CD4-positive, alpha-beta memory T cell (primary cell): Measurements from ENCODE around the gene TTYH2. TPM values are rescaled to one million over a fixed set of nuclear protein-coding genes. Genes with fewer than 3 reads are reported as not detected.

Experiments
- CTCF ChIA-PET: fragments of 350-600 bp; sonication (Branson Sonifier 250); formaldehyde crosslinking; loops from one replicate; lab custom pipeline; 2021; ENCODE audit warnings: inconsistent platforms; ENCODE audit not compliant: partially characterized antibody; lab: Charles Lee
- POLR2A ChIA-PET: fragments of 350-600 bp; sonication (Branson Sonifier 250); formaldehyde crosslinking; loops from one replicate; lab custom pipeline; 2021; ENCODE audit not compliant: partially characterized antibody; lab: Charles Lee
- DNase-seq, 5 donors: peaks; one replicate each; pipeline versions ENCODE4 v3.0.0 to v3.0.0-alpha.2; 2020 to 2022; ENCODE audit warnings: mixed read lengths in 1 of 5
- H3K27ac ChIP-seq: one replicate; pipeline ENCODE4 v1.7.0; 2013; ENCODE audit warnings: low read depth, low read length
- H3K27me3 ChIP-seq: 2 replicates; pipeline ENCODE4 v1.7.0; 2013; ENCODE audit warnings: mild to moderate bottlenecking, low read length, moderate library complexity; ENCODE audit not compliant: insufficient read depth
- H3K36me3 ChIP-seq: 2 replicates; pipeline ENCODE4 v1.7.0; 2013; ENCODE audit warnings: mild to moderate bottlenecking, low read length, moderate library complexity; ENCODE audit not compliant: insufficient read depth
- H3K4me1 ChIP-seq: 2 replicates; pipeline ENCODE4 v1.7.0; 2013; ENCODE audit warnings: mild to moderate bottlenecking, low read length, moderate library complexity; ENCODE audit not compliant: insufficient read depth
- H3K4me3 ChIP-seq, 2 donors: one replicate each; pipeline ENCODE4 v1.7.0; 2013; ENCODE audit warnings: low read length in 2 of 2, mild to moderate bottlenecking in 1 of 2
- H3K9me3 ChIP-seq, 2 donors: one replicate each; pipeline ENCODE4 v1.7.0; 2013; ENCODE audit warnings: low read length in 2 of 2, control low read depth in 1 of 2; ENCODE audit not compliant: control insufficient read depth in 1 of 2
- H3K27ac Mint-ChIP-seq, 7 donors: one replicate each; pipeline ENCODE4 v1.8.0; 2020 to 2021; ENCODE audit warnings: mixed read lengths in 7 of 7, mild to moderate bottlenecking in 6 of 7, inconsistent platforms in 3 of 7, moderate library complexity in 3 of 7
- H3K27me3 Mint-ChIP-seq, 2 donors: one replicate each; pipeline ENCODE4 v1.8.0; 2020 to 2021; ENCODE audit warnings: mixed read lengths in 2 of 2
- H3K36me3 Mint-ChIP-seq, 2 donors: one replicate each; pipeline ENCODE4 v1.8.0; 2020 to 2021; ENCODE audit warnings: mixed read lengths in 2 of 2, inconsistent platforms in 1 of 2, mild to moderate bottlenecking in 1 of 2
- H3K4me1 Mint-ChIP-seq, 4 donors: one replicate each; pipeline ENCODE4 v1.8.0; 2020 to 2021; ENCODE audit warnings: mixed read lengths in 4 of 4, mild to moderate bottlenecking in 1 of 4
- H3K4me3 Mint-ChIP-seq, 8 donors: one replicate each; pipeline ENCODE4 v1.8.0; 2020 to 2021; ENCODE audit warnings: mixed read lengths in 8 of 8, mild to moderate bottlenecking in 7 of 8, moderate library complexity in 6 of 8, inconsistent platforms in 3 of 8
- H3K9me3 Mint-ChIP-seq, 8 donors: one replicate each; pipeline ENCODE4 v1.8.0; 2020 to 2021; ENCODE audit warnings: mixed read lengths in 8 of 8, mild to moderate bottlenecking in 5 of 8, inconsistent platforms in 3 of 8, moderate library complexity in 1 of 8
- intact Hi-C: fragments of 100-400 bp; cut with micrococcal nuclease; formaldehyde crosslinking; loops from one replicate; pipeline ENCODE4 v1.15.1; 2023
- polyA plus RNA-seq, 2 donors: library from polyadenylated mRNA; unstranded; fragments of 300-500 nt; fragmentation: Illumina TruSeq; gene quantifications; one replicate each; pipeline ENCODE4 v1.2.3, GENCODE V29; 2021
- total RNA-seq, 2 experiments: library from RNA; stranded (reverse); gene quantifications; one replicate each; pipeline ENCODE4 v1.2.3, GENCODE V29; 2021

Gene TTYH2
- total and polyA plus RNA-seq, 4 experiments from 2014 or later: 7.0 to 42.4 (median 24.2) TPM

GRCh38 chr17:74245871-74246270, 32.5 kb downstream of the TTYH2 start:
- intact Hi-C loops: no loop called here
- H3K36me3 ChIP-seq: peaks cover 6% of the 10 kb centered on the region
- no peak overlapping the region for H3K4me3 ChIP-seq
- CTCF ChIA-PET: interaction anchor here (1.8 kb wide), 1 partner anchor 29 kb away, joined by 5 read pairs; no protein-coding TSS in a partner anchor
- no peaks in the 10 kb centered on the region for H3K27me3 Mint-ChIP-seq
- no peaks in the 10 kb centered on the region for H3K9me3 Mint-ChIP-seq
- H3K27ac ChIP-seq: no peak overlapping the region
- H3K4me1 ChIP-seq: no peaks in the 10 kb centered on the region
- no peaks in the 10 kb centered on the region for H3K27me3 ChIP-seq
- no peak for DNase-seq
- no peaks in the 10 kb centered on the region for H3K9me3 ChIP-seq
- no peak overlapping the region for H3K4me3 Mint-ChIP-seq
- H3K36me3 Mint-ChIP-seq: peaks cover 4 to 17% of the 10 kb centered on the region in 2 donors
- peak overlapping the region in 4 of 7 donors; percentile 36 to 60 (median 58) for H3K27ac Mint-ChIP-seq
- POLR2A ChIA-PET: interaction anchor here (0.5 kb wide), 1 partner anchor 115 kb away, joined by 4 read pairs; no protein-coding TSS in a partner anchor
- peaks cover 0 to 10% (median 3%) of the 10 kb centered on the region in 4 donors for H3K4me1 Mint-ChIP-seq

GRCh38 chr17:74249590-74250270, 36.4 kb downstream of the TTYH2 start:
- H3K36me3 ChIP-seq: peaks cover 3% of the 10 kb centered on the region
- intact Hi-C loops: no loop called here
- Mint-ChIP-seq H3K4me1 (peaks cover 0 to 10% (median 6%) of the 10 kb centered on the region in 4 donors), H3K27ac (peak overlapping the region in 1 of 7 donors; percentile 84), H3K9me3 (no peaks in the 10 kb centered on the region), H3K27me3 (no peaks in the 10 kb centered on the region), H3K36me3 (peaks cover 19 to 36% of the 10 kb centered on the region in 2 donors), H3K4me3 (peak overlapping the region in 1 of 8 donors; percentile 49)
- H3K4me3 ChIP-seq: no peak overlapping the region
- ChIA-PET CTCF (interaction anchor here (1.1 to 1.3 kb wide), 2 partner anchors 47 to 49 kb away, joined by 3 read pairs; no protein-coding TSS in a partner anchor), POLR2A (interaction anchor here (1.0 kb wide), 1 partner anchor 8 kb away, joined by 3 read pairs; no protein-coding TSS in a partner anchor)
- H3K27me3 ChIP-seq: no peaks in the 10 kb centered on the region
- no peak overlapping the region for H3K27ac ChIP-seq
- no peaks in the 10 kb centered on the region for H3K4me1 ChIP-seq
- no peak for DNase-seq
- H3K9me3 ChIP-seq: no peaks in the 10 kb centered on the region

- peaks cover 3% of the 10 kb centered on the region for H3K36me3 ChIP-seq
- intact Hi-C loops: no loop called here
- H3K9me3 ChIP-seq: no peaks in the 10 kb centered on the region
- Mint-ChIP-seq H3K4me1 (peaks cover 0 to 10% (median 6%) of the 10 kb centered on the region in 4 donors), H3K27me3 (no peaks in the 10 kb centered on the region), H3K4me3 (no peak overlapping the region), H3K36me3 (peaks cover 19 to 38% of the 10 kb centered on the region in 2 donors), H3K27ac (peak overlapping the region in 1 of 7 donors; percentile 44), H3K9me3 (no peaks in the 10 kb centered on the region)
- H3K4me3 ChIP-seq: no peak overlapping the region
- ChIA-PET POLR2A (no interaction called here), CTCF (interaction anchor here (1.1 kb wide), 1 partner anchor 49 kb away, joined by 3 read pairs; no protein-coding TSS in a partner anchor)
- H3K27ac ChIP-seq: no peak overlapping the region
- no peaks in the 10 kb centered on the region for H3K4me1 ChIP-seq
- no peak for DNase-seq
- H3K27me3 ChIP-seq: no peaks in the 10 kb centered on the region
Observed at GRCh38 chr17:74250324-74250995, 37.1 kb downstream of the TTYH2 start.

- Mint-ChIP-seq H3K36me3 (peaks cover 19 to 38% of the 10 kb centered on the region in 2 donors), H3K4me3 (no peak overlapping the region), H3K27ac (peak overlapping the region in 5 of 7 donors; percentile 13 to 74 (median 43)), H3K9me3 (no peaks in the 10 kb centered on the region), H3K4me1 (peaks cover 0 to 10% (median 6%) of the 10 kb centered on the region in 4 donors), H3K27me3 (no peaks in the 10 kb centered on the region)
- no peaks in the 10 kb centered on the region for H3K27me3 ChIP-seq
- no peaks in the 10 kb centered on the region for H3K9me3 ChIP-seq
- H3K4me1 ChIP-seq: no peaks in the 10 kb centered on the region
- intact Hi-C loops: no loop called here
- no peak overlapping the region for H3K4me3 ChIP-seq
- ChIA-PET CTCF (no interaction called here), POLR2A (no interaction called here)
- peaks cover 3% of the 10 kb centered on the region for H3K36me3 ChIP-seq
- no peak for DNase-seq
- no peak overlapping the region for H3K27ac ChIP-seq
Observed at GRCh38 chr17:74251051-74251450, 37.7 kb downstream of the TTYH2 start.

GRCh38 chr17:74251569-74251968, 38.2 kb downstream of the TTYH2 start:
- Histone ChIP-seq H3K36me3 (peaks cover 3% of the 10 kb centered on the region), H3K4me1 (no peaks in the 10 kb centered on the region), H3K4me3 (no peak overlapping the region), H3K9me3 (no peaks in the 10 kb centered on the region), H3K27ac (no peak overlapping the region), H3K27me3 (no peaks in the 10 kb centered on the region)
- Mint-ChIP-seq H3K36me3 (peaks cover 17 to 35% of the 10 kb centered on the region in 2 donors), H3K9me3 (no peaks in the 10 kb centered on the region), H3K27me3 (no peaks in the 10 kb centered on the region), H3K4me1 (peaks cover 0 to 8% (median 5%) of the 10 kb centered on the region in 4 donors), H3K27ac (peak overlapping the region in 3 of 7 donors; percentile 13 to 53 (median 44)), H3K4me3 (no peak overlapping the region)
- ChIA-PET POLR2A (interaction anchor here (1.4 kb wide), 1 partner anchor 38 kb away, joined by 5 read pairs; the partner anchor contains the start of gene TTYH2), CTCF (no interaction called here)
- intact Hi-C loops: no loop called here
- DNase-seq: no peak

GRCh38 chr17:74252211-74252610, 38.8 kb downstream of the TTYH2 start:
- Histone ChIP-seq H3K27ac (no peak overlapping the region), H3K4me1 (no peaks in the 10 kb centered on the region), H3K36me3 (peaks cover 3% of the 10 kb centered on the region), H3K9me3 (no peaks in the 10 kb centered on the region), H3K4me3 (no peak overlapping the region), H3K27me3 (no peaks in the 10 kb centered on the region)
- H3K9me3 Mint-ChIP-seq: no peaks in the 10 kb centered on the region
- ChIA-PET CTCF (no interaction called here), POLR2A (interaction anchor here (0.9 to 1.4 kb wide), 2 partner anchors 39 to 41 kb away, joined by 3 to 5 read pairs; partner anchors contain the start of gene TTYH2)
- H3K4me3 Mint-ChIP-seq: no peak overlapping the region
- intact Hi-C loops: no loop called here
- peaks cover 14 to 35% of the 10 kb centered on the region in 2 donors for H3K36me3 Mint-ChIP-seq
- H3K27me3 Mint-ChIP-seq: no peaks in the 10 kb centered on the region
- peaks cover 0 to 6% (median 4%) of the 10 kb centered on the region in 4 donors for H3K4me1 Mint-ChIP-seq
- DNase-seq: no peak
- H3K27ac Mint-ChIP-seq: no peak overlapping the region

GRCh38 chr17:74253036-74253435, 39.7 kb downstream of the TTYH2 start:
- Mint-ChIP-seq H3K4me3 (no peak overlapping the region), H3K4me1 (peaks cover 0 to 6% (median 4%) of the 10 kb centered on the region in 4 donors), H3K27me3 (no peaks in the 10 kb centered on the region), H3K9me3 (no peaks in the 10 kb centered on the region), H3K36me3 (peaks cover 14 to 35% of the 10 kb centered on the region in 2 donors), H3K27ac (no peak overlapping the region)
- ChIA-PET POLR2A (no interaction called here), CTCF (no interaction called here)
- no peak for DNase-seq
- Histone ChIP-seq H3K4me1 (no peaks in the 10 kb centered on the region), H3K9me3 (no peaks in the 10 kb centered on the region), H3K4me3 (no peak overlapping the region), H3K27me3 (no peaks in the 10 kb centered on the region), H3K36me3 (peaks cover 3% of the 10 kb centered on the region), H3K27ac (no peak overlapping the region)
- intact Hi-C loops: no loop called here
